HG03135 (cell line): Measurements from ENCODE around the gene CD300LG.
"Not testable (repeated sequence)": the region's sequence is repeated elsewhere in the genome, so short reads cannot be mapped to it uniquely, and the experiment has no call there.

Experiments used
- ATAC-seq: cut with Tn5 transposase; IDR thresholded peaks from one replicate; pipeline ENCODE4 v1.9.1; 2021; ENCODE audit warnings: mild to moderate bottlenecking, moderate library complexity; ENCODE audit not compliant: unreplicated experiment

The CD300LG gene

DNA sequence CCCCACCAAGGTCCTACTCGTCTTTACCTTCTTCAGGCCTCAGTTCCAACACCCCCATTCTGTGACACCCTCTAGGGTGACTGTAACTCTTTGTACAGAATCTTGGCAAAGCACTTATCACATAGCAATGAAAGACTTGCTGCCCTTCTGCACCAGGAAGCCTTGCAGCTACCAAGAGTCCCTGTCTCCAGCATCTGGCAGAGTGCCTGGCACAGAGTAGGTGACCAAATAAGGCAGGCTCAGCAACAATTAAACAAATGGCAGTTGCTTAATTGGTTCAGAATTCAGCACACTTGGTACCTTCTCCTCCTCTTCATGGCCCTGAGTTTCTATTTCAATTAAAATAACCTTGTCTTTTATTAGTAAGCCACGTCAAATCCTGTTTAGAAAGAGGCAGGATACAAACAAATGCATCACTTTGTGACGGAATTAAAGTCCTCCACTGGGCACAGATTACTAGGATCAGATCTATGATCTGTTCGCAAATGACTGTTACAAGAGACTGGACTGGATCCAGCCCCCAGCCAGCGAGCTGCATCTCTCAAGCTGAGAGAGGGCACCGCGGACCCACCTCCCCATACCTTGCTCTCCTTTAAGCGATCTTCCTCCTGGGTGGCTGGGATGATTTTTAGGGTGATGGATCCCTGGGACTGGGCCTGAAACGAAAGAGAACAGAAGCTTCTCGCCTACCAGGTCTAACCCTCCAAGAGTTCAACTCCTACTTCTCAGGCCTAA, 23.5 kb upstream of the CD300LG start:
- no peak for ATAC-seq

DNA sequence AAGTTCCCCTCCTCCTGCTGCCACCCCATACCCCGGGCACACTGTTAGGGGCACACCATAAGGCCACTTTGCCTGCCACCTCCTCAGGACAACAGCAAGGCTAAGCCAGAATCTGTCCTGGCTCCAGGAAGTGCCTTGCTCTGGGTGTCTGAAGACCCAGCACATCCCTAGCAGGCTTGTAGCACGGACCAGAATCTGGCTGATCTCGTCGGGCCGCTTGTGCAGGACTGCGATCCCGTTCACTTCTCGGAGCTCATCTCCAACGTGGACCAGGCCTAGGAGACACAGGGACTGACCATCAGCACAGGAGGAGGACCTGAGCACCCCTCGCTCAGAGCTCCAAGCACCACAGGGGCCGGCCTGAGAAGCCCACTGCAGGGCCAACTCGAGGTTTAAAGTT, 21.4 kb upstream of the CD300LG start:
- no peak for ATAC-seq

DNA sequence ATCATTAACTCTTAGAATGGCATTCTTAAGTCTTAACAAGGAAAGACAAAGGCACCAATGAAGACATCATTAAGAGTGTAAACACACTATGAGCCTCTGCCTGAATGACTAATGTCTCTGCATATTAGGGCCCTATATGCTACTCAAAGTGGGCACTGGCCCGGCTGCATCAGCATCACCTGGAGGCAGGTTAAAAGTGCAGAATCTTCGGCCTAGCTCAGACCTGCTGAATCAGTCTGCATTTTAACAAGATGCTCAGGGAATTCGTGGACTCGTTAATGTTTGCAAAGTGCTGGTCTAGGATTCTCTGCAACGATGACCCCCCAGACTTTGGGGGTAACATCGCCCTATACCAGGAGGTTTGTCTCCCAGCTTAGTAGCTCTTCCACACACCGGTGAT, 20.8 kb upstream of the CD300LG start:
- ATAC-seq = no peak

DNA sequence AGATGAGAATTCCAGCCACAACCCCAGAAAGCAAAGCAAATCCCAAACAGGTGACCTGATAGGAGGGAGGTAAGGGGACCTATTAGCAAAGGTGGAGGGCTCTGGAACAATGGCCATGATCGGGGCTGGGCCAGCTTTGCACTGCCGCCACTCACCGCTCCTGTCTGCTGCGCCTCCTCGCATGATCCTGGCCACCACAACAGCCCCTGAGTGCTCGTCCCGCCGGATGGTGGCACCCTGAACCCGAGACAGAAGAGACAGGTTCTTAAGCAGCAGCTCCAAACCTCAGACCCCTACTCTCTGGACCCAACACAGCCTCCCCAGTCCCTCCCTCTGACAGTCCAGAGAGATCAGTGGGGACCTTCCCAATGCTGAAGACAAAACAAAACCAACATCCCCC, 19.4 kb upstream of the CD300LG start:
- ATAC-seq = no peak

DNA sequence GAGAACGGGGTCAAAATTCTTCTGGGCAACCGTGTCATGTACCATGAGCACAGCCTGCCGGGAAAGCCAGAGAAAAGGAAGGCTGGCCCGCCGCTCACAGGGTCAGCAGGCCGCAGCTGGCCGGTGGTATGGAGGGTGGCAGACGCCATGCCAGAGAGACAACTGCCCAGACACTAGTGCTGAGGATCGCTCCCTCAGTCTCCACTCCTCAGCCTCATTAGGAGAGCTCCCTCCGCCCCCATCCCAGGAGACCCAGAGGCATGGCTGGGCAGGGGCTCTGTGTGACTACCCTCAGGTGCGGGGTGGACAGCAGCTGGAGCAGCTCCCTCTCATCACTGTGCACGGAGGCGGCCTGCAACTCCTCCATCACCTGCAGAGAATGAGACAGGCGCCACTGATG, 17.2 kb upstream of the CD300LG start:
- no peak for ATAC-seq

DNA sequence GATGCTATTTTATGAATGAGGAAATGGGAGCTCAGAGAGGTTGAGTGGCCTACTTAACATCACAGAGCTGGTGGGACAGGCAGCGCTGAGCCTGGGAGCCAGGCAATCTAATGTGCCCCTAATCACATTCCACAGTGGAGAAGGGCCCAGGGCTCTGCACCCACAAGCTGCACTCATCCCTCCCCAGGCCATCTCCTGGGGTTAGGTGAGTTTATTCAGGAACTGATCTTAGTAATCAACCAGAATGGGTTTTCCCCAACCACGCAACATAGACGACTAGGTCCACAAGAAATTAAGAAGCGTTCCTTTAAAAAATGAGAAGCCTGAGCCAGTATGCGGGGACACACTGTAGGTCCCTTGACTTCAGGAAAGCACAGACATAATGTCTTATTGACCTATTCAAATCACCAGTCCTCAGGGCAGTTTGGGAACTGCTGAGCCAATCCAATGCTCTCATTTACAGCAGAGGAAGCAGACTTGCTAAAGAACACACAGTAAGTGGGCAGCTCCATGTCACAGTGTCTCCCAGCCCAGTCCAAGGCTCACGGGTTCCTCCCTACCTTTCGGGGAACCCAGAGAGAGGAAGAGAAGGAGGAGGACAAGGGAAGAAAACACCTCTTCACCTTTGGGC, 16.4 kb upstream of the CD300LG start:
- ATAC-seq = no peak

DNA sequence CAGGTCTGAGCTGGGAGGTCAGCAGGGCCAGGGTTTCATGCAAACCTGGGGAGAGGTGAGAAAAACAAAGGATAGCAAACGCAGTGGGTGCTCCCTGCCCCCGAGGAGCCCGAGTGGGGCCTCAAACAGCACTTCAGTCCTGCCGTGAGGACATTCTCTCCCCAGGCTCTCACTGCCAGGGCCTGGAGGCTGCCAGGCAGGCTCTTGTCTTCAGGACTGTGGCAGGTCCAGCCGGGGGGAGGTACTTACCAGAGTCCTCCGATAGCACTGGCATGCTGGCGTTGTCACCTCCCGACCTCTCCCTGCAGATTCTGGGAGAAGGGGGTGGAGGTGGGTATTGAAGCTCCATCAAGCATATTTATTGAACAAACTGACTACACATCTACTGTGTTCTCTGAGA, 15.3 kb upstream of the CD300LG start:
- no peak for ATAC-seq

DNA sequence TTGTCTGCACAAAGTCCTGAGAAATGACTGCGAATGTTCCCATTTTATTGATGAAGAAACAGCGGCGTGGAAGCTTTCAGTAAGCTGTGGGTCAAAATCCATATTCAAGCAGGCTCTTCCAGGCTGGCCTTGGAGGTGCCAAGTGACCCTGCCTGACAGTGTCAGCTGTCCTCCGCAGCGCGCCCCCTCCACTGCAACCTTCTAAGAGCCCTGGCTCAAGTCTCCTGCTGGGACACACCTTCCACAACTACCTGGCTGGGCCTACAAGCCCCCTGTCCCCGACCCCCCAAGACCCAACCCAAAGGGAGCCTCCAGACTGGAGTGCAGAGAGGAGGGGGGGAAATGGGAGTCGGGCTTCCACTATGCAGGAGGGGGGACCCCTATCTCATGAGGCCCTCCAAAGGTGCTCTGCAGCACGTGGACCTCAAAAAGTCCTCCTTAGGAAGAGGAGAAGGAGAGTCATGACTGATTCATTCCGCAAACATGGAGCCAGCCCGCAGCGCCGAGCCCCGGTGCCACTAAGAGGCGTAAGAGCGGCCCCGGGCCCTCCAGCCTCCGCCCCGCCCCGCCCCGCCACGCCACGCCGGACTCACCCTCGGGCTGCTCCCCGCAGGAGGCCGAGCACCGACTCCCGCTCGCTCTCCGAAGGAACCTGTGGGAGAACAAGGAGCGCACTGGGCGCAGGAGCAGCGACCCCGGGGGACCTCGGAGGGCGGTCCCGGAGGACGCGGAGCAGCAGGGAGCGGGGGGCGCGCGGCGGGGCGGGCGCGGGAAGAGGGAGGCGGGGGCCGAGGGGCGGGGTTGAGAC, 14.6 kb upstream of the CD300LG start:
- no peak for ATAC-seq

DNA sequence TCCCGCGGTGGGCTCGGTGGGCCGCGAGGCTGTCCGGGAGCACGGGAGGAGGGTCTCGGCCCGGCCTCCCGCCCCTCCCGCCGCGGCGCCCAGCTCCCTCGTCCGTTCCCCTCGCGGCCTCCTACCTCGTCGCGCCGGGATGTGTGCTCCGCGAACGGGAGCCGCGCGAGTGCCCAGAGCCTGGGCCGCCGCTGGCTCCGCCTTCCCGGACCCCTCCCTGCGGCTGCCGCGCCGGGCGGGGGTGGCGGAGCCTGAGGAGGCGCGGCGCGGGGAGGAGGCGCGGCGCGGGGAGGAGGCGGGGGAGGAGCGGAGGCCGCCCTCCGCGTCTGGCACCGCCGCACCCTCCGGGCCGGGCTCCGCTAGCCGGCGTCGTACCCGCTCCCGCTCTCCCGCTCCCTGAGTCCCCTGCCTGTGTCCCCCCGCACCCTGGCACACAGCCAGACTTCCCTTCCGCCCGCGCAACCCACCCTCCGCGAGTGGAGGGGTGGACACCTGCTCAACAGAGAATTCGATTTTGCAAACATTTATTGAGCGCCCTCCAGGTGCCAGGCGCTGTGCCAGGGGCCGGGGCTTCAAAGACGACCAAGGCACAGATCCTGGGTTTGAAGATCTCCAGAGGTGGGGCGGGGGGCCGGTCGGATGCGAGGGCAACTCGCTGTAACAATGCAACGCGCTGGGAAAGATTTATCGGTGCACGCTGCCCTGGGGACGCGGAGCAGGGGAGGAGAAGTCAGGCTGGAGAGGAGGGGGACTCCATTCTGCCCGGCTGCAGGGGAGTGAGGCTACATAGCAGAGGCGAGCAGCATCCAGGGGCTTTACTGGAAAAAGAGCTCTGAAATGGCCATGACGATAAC, 13.8 kb upstream of the CD300LG start, which contains the start of gene MPP3:
TSS of gene MPP3 (minus strand) at position 171 of the 854 bp plus-strand sequence. CDS start 1,240 bp downstream, outside the sequence.
- ATAC-seq = no peak

DNA sequence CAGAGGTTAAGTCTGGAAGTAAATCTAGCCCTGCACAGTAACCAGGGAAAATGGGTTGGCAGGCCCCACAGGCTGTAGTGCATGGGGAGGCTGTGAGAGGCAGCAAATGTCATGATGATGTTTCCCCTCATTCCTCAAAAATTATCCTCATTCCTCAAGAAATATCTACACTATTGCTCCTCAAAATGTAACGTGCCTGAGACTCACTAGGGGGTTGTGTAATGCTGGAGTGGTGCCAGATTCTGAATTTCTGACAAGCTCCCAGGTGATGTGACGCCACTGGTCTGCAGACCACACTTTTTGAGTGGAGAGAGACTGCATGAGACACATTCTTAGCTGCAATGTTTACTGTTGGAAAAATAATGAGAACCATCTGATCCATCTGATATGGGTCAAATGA, 12.9 kb upstream of the CD300LG start:
- no peak for ATAC-seq

DNA sequence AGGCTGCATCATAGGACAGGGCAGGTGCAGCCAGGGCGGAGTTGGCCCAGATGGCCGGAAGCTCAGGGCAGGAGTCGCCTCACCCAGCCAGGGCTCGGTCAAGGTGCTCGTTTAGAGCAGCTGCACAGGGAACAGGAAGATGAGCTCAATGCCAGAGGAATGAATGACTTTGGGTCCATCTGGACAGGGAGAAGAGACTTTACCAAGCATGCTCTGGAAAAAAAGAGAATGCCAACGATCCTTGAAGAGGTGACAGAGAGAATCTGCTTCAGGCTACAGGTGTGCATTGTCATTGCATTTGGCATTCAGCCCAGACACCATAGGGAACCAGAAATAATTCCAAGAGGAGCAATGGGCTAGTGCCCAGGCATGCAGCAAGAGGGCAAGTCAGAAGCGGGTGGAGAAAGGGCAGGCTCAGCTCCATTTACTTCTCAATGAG, 7.3 kb upstream of the CD300LG start:
- ATAC-seq = no peak

DNA sequence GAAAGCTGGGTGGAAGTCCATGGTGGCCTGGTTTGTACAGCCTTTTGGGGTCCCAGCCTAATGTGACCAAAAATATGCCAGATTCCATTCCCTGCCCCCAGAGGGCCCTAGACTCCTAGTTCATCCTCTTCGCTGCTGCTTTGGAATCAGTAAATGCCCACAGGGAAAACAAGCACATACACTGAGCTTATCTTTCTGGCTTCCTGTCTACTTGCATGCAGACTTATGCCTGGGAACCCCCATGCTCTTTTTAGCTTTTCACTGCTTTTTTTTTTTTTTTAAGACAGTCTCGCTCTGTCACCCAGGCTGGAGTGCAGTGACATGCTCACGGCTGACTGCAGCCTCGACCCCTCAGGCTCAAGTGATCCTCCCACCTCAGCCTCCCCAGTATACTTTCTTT, 6.2 kb upstream of the CD300LG start:
- ATAC-seq = no peak

DNA sequence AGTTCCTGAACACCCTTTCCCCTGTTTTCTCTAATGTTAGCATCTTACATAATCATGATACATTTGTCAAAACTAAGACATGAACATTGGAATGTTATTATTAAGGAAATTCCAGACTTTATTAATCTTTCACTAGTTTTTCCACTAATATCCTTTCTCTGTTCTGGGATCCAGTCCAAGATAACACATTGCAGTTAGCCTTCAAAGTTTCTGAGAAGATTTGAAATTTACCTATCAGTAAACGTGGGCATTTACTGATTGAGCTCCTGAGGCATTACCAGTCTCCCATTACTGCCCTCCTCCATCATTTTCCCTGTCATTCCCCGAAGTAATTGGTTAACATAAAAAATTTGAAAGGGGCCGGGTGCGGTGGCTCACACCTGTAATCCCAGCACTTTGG, 5.7 kb upstream of the CD300LG start:
- no peak for ATAC-seq

DNA sequence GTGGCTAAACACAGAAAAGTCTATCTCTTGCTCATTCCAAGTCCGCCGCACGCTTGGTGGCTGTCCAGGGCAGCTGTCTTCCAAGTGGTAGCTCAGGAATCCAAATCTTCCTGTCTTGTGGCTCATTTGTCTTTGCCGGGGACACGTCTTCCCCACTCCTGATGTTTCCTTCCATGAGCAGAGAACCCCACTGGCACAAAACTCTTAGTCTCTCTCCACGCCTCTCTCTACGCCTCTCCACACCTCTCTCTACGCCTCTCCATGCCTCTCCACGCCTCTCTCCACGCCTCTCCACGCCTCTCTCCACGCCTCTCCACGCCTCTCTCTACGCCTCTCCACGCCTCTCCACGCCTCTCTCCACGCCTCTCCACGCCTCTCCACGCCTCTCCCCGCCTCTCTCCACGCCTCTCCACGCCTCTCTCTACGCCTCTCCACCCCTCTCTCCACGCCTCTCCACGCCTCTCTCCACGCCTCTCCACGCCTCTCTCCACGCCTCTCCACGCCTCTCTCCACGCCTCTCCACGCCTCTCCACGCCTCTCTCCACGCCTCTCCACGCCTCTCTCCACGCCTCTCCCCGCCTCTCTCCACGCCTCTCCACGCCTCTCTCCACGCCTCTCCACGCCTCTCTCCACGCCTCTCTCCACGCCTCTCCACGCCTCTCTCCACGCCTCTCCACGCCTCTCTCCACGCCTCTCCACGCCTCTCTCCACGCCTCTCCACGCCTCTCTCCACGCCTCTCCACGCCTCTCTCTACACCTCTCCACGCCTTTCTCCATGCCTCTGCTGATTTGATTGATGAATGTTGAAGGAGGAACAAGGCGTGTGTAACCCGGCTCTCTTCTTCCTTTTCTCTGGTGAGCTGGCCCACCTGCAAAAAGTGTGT, 4.6 kb upstream of the CD300LG start:
- ATAC-seq = not testable (repeated sequence)

DNA sequence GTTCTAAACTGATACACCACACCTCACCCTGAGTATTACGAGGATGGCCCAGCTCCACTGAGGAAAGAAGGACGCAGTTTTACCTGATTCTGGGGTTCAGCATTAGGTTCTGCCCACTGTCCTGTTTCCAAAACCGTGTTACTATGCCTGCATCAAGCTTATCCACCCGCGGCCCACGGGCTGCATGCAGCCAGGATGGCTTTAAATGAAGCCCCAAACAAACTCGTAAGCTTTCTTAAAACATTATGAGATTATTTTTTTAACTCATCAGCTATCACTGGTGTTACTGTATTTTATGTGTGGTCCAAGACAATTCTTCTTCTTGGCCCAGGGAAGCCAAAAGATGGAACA, 4.0 kb upstream of the CD300LG start:
- no peak for ATAC-seq

DNA sequence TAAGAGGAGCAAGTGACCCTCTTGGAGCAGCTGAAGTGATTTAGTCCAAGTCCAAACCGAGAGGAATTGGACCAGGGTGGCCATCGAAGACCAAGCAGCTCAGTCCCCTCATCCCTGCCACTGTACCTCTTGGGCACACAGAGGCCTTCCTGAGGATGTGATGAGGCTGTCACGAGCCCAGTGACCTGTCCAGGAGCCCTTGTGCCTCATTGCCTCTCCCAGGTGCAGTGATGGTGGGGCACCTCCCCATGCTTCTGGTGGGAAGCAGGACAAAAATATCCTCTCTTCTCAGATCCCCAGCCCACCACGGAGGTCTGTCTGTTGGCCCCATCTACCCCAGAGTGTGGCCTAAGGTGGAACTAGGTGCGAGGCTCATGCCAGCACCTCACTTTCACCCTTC, 2.7 kb upstream of the CD300LG start:
- no peak for ATAC-seq

DNA sequence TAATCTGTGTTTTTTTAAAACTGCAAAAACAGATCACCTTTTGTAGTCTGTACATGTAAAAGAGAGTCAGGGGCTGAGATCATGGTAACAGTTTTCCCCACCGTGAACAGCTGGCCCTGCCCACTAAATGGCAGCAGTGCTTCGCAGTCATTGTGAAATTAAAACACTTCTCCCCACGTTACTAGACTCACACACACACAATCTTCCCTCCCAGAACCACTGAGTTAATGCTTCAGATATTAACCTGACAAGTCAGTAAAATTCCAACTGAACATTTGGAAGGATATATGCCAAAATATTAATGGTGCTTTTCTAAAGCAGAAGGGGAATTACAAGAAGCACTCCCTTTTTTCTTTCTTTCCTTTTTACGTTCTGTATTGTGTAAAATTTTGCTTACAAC, 1.2 kb upstream of the CD300LG start:
- no peak for ATAC-seq

DNA sequence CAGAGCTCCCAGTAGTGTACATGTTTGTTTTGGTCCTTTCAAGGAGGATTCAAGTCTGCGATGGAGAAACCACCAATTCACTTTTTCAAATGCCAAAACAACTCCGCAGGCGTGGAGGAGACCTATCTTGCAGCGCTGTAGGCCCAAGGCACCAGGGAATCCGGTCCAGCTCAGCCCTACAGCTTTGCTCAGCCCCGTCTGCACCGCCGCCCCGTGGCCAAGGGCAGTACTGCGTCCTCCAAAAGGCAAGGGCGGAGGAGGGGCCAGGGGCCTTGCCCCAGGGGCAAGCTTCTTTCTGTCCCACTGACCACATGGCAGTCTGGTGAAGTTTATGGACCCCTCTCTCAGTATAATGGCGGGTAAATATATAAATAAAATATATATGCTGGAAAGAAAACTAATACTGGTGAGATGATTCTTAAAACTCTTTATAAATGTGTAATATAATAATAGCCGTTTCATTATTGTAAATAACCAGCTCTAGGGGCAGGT, 709 bp upstream of the CD300LG start:
- ATAC-seq = no peak

DNA sequence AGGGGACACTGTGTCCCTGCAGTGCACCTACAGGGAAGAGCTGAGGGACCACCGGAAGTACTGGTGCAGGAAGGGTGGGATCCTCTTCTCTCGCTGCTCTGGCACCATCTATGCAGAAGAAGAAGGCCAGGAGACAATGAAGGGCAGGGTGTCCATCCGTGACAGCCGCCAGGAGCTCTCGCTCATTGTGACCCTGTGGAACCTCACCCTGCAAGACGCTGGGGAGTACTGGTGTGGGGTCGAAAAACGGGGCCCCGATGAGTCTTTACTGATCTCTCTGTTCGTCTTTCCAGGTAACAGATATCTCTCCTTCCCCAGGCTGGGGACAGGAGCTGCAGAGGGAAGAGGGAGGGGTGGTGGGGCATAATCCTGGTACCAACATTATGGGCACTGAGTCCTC, 1.6 kb downstream of the CD300LG start:
- ATAC-seq = no peak

DNA sequence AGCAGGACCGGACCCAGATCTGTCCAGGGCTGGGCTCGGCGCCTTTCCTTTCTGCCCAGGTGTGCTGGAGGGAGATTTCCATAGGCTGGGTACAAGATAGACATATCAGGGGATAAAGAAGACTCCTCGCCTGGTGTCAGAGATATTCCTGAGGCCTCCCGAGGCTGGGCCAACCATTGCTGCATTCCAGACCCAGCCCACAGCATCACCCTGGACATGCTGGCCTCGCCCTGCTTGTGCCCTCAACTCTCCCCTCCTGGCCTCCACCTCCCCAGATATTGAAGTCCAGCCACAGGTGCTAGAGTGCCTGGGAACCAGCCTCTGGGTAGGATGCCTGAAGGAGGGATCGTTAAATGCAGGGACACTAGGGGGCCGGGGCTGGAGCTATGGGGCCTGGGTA, 2.1 kb downstream of the CD300LG start:
- no peak for ATAC-seq
